Activated gamma-delta T cell treated with Interleukin-2 at 50 U/mL for 16 hours (primary cell): Measurements from ENCODE around the gene NXPH3.

Experiments used
- DNase-seq: peaks from one replicate; pipeline ENCODE4 v3.0.0-alpha.2; 2020

NXPH3 gene

GRCh38 chr17:49595328-49595727 lies 19.7 kb downstream of the NXPH3 start:
- DNase-seq, result no peak

GRCh38 chr17:49595980-49596379 lies 20.3 kb downstream of the NXPH3 start:
- DNase-seq, result no peak

- no peak for DNase-seq
Observed at GRCh38 chr17:49596613-49597244, 21.1 kb downstream of the NXPH3 start.

GRCh38 chr17:49597436-49597835 lies 21.8 kb downstream of the NXPH3 start:
- DNase-seq, result no peak

- DNase-seq, result no peak
Observed at GRCh38 chr17:49597928-49598655, 22.4 kb downstream of the NXPH3 start.

- no peak for DNase-seq
Observed at GRCh38 chr17:49598918-49599317, 23.2 kb downstream of the NXPH3 start.

- DNase-seq, result no peak
Observed at GRCh38 chr17:49600949-49601348, 25.3 kb downstream of the NXPH3 start.

- no peak for DNase-seq
Observed at GRCh38 chr17:49602783-49603182, 27.1 kb downstream of the NXPH3 start.

GRCh38 chr17:49603238-49603637 lies 27.6 kb downstream of the NXPH3 start:
- DNase-seq, result no peak

GRCh38 chr17:49603720-49604119 lies 28.0 kb downstream of the NXPH3 start:
- DNase-seq, result no peak

- no peak for DNase-seq
Observed at GRCh38 chr17:49604314-49604869, 28.7 kb downstream of the NXPH3 start.

GRCh38 chr17:49610883-49611584 lies 35.4 kb downstream of the NXPH3 start:
- no peak for DNase-seq

- no peak for DNase-seq
Observed at GRCh38 chr17:49612726-49613125, 37.1 kb downstream of the NXPH3 start.

GRCh38 chr17:49613182-49613800 lies 37.6 kb downstream of the NXPH3 start:
- no peak for DNase-seq

GRCh38 chr17:49616086-49616485 lies 40.4 kb downstream of the NXPH3 start:
- DNase-seq, result no peak

- no peak for DNase-seq
Observed at GRCh38 chr17:49616601-49617131, 41.0 kb downstream of the NXPH3 start.

GRCh38 chr17:49618028-49618611 lies 42.4 kb downstream of the NXPH3 start:
- no peak for DNase-seq

GRCh38 chr17:49621420-49621819 lies 45.7 kb downstream of the NXPH3 start:
- no peak for DNase-seq

GRCh38 chr17:49621946-49622529 lies 46.4 kb downstream of the NXPH3 start:
- DNase-seq, result no peak

GRCh38 chr17:49624896-49625295 lies 49.2 kb downstream of the NXPH3 start:
- DNase-seq, result no peak

GRCh38 chr17:49629447-49629846 lies 53.8 kb downstream of the NXPH3 start:
- DNase-seq, result no peak
